Activated naive CD4-positive, alpha-beta T cell treated with anti-CD3 and anti-CD28 coated beads, Interleukin-2, amount 50 U/mL, for 16 hours (primary cell): ENCODE measurements around the gene AMN.
"Not testable (repeated sequence)": the region's sequence is repeated elsewhere in the genome, so short reads cannot be mapped to it uniquely, and the experiment has no call there.

Experiments used
- DNase-seq: peaks from one replicate; pipeline ENCODE4 v3.0.0-alpha.2; 2020

AMN gene

DNA sequence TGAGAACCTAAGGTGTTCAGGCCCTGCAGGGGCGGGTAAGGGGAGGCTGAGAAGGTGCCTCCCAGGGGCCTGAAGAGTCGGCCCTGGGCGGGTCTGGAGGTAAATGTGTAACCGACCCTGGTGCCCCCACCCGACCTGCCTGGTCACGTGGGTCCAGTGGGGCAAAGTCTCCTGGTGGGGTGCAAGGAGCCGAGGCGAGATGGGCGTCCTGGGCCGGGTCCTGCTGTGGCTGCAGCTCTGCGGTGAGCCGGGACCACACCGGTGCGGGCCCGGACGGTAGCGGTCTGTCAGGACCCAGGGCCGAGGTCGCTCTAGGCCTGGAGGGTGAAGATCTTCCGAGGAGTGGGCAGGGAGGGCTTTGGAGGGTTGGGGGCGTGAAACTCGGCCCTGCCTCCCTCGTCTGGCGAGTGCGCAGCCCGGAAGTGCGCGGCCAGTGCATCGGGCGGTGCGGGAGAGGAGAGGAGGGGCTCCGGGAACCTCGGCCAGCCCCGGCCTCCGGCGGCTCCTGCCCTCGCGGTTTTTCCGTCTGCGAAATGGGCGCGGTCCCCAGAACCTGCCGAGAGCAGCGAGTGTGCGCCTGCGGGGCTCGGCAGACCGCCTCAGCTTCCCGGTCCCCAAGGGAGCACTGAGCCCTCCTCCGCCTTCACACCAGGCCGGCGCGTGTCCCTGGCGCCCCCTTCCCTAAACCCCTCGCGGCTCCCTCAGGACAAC is at the start of gene AMN:
AMN (plus strand) TSS at position 174 of the 711 bp plus-strand sequence; CDS start at position 200, 26 bp downstream.
- DNase-seq: no peak

DNA sequence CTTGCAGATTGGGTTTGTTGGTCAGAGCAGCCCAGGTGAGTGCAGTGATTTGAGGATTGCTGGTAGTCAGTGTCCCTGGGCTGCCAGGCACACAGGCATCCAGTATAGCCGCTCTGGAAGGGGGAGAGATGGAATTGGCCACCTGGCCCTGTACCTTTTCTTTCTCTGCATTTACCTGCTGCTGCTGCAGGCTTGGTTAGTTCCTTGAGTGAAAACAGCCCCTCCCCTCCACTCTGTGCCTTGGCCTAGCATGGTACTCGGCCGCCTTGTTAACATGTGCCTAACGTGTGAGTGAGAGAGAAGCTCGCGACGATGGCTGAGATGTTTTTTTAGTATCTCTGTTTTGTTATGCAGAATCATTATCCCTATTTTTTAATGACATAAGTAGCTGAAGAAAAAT is 49.3 kb upstream of the AMN start:
- DNase-seq: no peak

DNA sequence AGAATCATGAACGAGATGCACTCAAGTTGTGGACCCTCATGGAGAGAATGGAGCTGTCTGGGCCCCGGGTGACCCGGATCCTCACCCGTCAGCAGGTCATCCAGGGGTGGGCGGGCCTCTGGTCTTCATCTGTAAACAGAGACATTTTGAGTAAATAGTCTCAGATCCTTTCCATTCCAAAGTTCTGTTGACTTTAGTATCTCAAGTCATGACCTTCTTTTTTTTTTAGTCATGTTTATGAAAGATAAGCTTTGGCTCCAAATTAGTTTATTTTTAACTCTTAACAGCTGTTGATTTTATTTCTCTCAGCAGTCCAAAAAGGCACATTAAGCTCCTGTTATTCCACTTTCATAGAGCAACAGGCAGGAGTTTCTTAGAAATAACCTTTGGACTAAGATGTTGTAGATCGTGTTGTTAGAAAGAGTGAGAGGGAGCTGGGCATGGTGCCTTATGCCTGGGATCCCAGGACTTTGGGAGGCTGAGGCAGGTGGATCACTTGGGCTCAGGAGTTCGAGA is 48.9 kb upstream of the AMN start:
- DNase-seq: no peak

- DNase-seq: no peak
Measured at GRCh38 chr14:102875652-102876051, 46.8 kb upstream of the AMN start.

- DNase-seq: not testable (repeated sequence)
Measured at GRCh38 chr14:102877511-102877910, 45.0 kb upstream of the AMN start.

DNA sequence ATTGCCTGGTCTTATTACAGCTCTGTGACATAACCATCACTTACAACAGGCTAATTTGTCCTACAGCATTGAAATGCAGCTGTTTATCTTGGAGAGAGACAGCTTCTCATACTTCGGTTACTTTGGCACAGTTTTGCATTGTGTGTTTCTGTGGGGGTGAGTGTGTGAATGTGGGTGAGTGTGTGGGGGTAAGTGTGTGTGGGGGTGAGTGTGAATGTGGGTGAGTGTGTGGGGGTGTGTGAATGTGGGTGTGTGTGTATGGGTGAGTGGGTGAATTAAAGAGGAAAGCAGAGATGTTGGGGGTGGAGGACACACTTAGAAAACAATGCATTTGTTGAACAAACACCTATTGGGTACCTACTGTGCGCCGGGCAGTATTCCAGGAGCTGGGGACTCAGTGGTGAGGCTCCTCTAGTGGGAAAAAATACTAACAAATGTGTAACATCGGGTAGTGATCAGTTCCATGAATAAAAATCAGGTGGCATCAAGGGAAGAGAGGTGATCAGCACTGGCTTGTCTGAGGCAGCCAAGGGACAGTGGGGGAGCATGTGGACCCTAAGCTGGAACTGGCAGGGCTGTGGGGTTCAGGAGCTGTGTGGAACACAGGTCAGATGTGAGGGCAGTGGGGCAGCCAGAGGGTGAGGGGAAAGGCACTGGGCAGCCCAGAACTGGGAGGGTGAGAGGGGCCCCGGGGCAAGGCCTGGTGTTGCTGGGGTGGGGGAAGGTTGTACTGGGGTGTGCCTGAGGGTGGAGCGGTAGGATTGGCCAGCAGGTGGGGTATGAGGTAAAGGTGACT is 44.1 kb upstream of the AMN start:
- no peak for DNase-seq

DNA sequence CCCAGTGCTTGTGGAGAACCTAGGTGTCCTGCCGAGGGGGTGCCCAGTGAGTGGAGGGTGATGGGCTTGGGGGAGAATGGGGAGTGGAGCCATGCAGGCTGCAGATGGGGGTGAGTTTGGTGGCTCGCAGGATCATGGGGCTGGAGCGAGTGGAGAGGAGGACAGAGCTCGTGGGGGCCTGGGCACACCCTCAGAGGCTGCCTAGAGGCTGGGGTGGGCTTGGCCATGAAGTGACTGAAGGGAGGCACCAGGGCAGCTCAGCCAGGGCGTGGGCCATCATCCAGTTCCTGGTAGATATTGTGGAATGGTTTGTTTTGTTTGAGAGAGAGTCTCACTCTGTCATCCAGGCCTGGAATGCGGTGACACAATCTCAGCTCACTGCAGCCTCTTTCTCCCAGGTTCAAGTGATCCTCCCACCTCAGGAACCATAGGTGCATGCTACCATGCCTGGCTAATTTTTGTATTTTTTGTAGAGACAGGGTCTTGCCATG is 43.4 kb upstream of the AMN start:
- DNase-seq: no peak

GRCh38 chr14:102882226-102882906 is 40.1 kb upstream of the AMN start:
- no peak for DNase-seq

DNA sequence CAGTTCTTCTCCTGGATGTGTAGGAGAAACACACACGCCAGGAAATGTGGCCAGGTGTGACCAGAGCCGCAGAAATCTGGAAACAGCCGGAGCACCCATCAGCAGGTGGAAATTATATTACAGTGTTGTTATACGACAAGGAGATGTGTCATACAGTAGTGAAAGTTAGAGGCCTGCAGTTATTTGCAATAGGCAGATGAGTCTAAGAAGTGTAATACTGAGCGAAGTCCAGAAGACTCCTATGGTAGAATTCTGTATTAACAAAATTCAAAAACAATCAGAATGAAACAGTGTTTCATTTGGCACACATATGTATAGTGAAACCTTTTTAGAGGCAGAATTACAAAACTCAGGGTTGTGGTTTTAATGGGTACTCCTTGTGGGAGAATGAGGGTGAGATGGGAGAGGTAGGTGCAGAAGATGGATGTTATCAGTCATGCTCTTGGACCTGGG is 39.3 kb upstream of the AMN start:
- DNase-seq: no peak

- no peak for DNase-seq
Measured at GRCh38 chr14:102883554-102883953, 38.9 kb upstream of the AMN start.

DNA sequence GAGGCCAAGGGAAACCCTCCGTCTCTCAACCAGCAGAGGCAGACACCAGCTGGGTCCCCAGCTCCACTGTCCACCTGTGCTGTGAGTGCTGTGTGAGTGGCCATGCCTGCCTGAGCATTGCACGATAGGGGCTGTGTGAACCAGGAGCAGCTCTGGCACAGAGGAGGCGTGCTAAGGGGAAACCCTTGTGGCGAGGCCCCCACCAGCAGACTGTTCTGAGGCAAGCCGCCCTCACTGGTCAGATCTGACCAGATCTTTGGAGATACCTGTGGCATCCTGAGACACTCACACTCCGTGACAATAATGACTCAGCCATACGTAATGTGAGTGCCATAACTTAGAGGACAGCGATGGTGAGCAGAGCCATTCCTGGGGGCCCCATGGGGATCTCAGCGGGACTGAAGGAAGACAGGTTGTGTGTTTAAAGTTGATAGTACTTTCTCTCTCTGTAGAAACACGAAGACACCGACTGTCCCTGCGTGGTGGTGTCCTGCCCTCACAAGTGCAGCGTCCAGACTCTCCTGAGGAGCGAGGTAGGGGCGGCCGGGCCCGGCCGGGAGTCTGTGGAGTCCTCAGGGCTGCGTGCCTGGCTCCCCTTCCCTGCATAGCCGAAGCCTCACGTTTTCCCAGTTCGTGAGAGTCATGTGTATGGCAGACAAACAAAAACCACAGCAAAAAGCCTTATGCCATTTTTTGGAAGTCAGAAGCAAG is 36.6 kb upstream of the AMN start:
- no peak for DNase-seq

- DNase-seq: no peak
Measured at GRCh38 chr14:102888748-102889147, 33.7 kb upstream of the AMN start.

- no peak for DNase-seq
Measured at GRCh38 chr14:102889615-102890014, 32.8 kb upstream of the AMN start.

- DNase-seq: no peak
Measured at GRCh38 chr14:102891111-102891510, 31.4 kb upstream of the AMN start.

DNA sequence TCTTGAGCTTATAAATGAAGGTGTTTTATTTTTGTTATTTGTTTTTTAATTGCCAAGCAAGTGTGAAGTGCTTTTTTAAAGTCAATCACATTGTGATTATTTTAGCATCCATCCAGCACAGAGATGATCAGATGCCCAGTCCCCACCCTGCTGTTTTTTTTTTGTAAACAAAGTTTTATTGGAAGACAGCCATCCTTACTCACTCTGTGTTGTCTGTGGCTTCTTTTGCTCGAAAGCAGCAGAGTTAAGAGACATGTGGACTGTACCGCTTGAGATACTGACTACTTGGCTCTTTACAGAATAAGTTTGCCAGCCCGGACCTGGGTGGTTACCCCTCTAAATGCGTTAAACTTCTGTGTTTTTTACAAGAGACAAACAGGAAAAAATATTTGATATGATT is 30.9 kb upstream of the AMN start:
- no peak for DNase-seq

DNA sequence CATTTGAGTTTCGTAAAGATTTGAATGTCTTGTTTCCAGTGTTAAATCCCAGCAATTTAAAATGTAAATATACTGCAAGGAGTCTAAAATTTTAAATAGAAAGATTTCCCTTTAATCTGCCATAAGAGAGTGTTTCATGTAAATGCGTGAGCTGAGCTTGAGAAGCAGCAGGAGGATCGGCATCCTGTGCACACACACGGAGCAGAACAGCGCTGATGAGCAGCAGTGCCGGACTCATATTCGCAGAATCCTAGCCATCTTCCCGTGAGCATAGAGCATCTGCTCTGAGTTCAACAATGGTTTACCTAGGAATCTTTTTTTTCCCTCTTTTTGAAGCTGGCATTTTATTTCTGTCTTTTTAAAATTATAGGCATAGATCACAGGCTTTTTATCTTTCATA is 29.8 kb upstream of the AMN start:
- no peak for DNase-seq

- no peak for DNase-seq
Measured at GRCh38 chr14:102893452-102893851, 29.0 kb upstream of the AMN start.

DNA sequence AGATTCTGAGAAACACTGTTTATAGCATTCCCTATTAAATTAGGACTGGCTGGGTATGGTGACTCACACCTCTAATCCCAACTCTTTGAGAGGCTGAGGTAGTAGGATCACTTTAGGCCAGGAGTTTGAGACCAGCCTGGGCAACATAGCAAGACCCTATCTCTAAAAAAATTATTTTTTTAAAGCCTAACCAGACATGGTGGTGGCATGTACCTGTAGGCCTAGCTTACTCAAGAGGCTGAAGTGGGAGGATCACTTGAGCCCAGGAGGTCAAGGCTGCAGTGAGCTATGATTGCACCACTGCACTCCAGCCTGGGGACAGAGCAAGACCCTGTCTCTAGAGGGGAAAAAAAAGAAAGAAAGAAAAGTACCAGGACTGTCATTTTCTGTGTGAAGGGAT is 25.7 kb upstream of the AMN start:
- DNase-seq: not testable (repeated sequence)

GRCh38 chr14:102897299-102898027 is 25.0 kb upstream of the AMN start:
- no peak for DNase-seq

DNA sequence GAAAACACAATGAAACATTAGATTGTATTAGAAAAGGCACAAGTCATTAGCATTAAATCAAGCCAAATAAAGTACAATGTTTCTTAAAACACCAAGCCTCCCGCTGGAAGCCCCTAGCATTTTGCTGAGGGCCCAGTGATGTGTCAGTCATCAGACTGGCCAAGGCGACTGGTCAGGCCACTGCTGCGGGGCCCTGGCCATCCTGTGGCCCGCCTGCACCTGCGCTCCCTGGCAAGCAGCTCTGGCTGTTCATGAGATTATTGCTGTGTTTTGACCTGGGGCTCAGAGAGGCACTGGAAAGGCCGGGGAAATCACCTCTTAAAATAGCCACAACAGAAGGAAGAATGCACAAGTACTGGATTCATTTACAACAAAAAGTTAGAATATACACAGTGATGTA is 24.2 kb upstream of the AMN start:
- no peak for DNase-seq

- DNase-seq: no peak
Measured at GRCh38 chr14:102898776-102899515, 23.5 kb upstream of the AMN start.
